HepG2 (cell line): ENCODE data around the gene TRERF1. TPM values are rescaled to one million over a fixed set of nuclear protein-coding genes. Genes with fewer than 3 reads are reported as not detected.
A peak's percentile ranks its signal among the peaks of the same experiment; 100 is the strongest.

Experiments used
- ATAC-seq: fragments of 200-7000 bp; cut with Tn5 transposase; 3 replicates; pipeline ENCODE4 v1.9.1; 2020; ENCODE audit warnings: mild to moderate bottlenecking, moderate library complexity
- BruUV-seq: library from RNA; stranded (reverse); fragments of 400-500 nt; replicated peaks from 2 replicates; lab custom pipeline; 2021; lab: Mats Ljungman, UMichigan
- CTCF ChIA-PET: fragments of 300-600 bp; formaldehyde crosslinking; extraction: SDS; loops from one replicate; lab custom pipeline; 2021; ENCODE audit warnings: low total read pairs, inconsistent platforms, low intra/inter-chr PET ratio; lab: Yijun Ruan, JAX
- POLR2A ChIA-PET: fragments of 350-600 bp; sonication (Branson Sonifier 250); formaldehyde crosslinking; loops from one replicate; lab custom pipeline; 2020; ENCODE audit warnings: antibody characterized with exemption, inconsistent platforms; lab: Yijun Ruan, JAX
- DNase-seq: peaks from one replicate; pipeline ENCODE4 v3.0.0-alpha.2; 2015; ENCODE audit warnings: low spot score
- FAIRE-seq: peaks from 3 replicates; lab custom pipeline; 2011; peaks lifted over from hg19 to GRCh38; lab: Jason Lieb, UNC
- H2AFZ ChIP-seq: one replicate; pipeline ENCODE4 v1.6.1; 2011; ENCODE audit warnings: low read length, inconsistent platforms
- H3K27ac ChIP-seq: fragments of 300-600 bp; 3 replicates; pipeline ENCODE4 v1.8.0; 2011; ENCODE audit warnings: mixed run types, mild to moderate bottlenecking, mixed read lengths, low read length, inconsistent platforms; ENCODE audit not compliant: insufficient read depth; ENCODE audit errors: extremely low read length
- H3K27me3 ChIP-seq, 2 experiments: fragments of 200-600 bp in 1 of 2; 2 replicates in 1 of 2; 3 replicates in 1 of 2; pipeline versions ENCODE4 v1.6.0 to v1.8.0; 2011; ENCODE audit warnings: low read length in 2 of 2, mild to moderate bottlenecking in 2 of 2, moderate library complexity in 2 of 2, inconsistent platforms in 1 of 2; ENCODE audit not compliant: insufficient read depth in 2 of 2, control insufficient read depth in 1 of 2
- H3K36me3 ChIP-seq, 2 experiments: fragments of 200-600 bp in 1 of 2; replicated peaks in 1 of 2; 2 replicates in 1 of 2; 3 replicates in 1 of 2; pipeline versions ENCODE4 v1.5.1 to v1.8.0; 2011; ENCODE audit warnings: low read length in 2 of 2, inconsistent platforms in 1 of 2; ENCODE audit not compliant: insufficient read depth in 2 of 2, control insufficient read depth in 1 of 2
- H3K4me1 ChIP-seq: 2 replicates; pipeline ENCODE4 v1.5.1; 2012; ENCODE audit warnings: low read length, inconsistent platforms; ENCODE audit not compliant: insufficient read depth
- H3K4me2 ChIP-seq: 2 replicates; pipeline ENCODE4 v1.6.0; 2011; ENCODE audit warnings: low read depth, low read length, inconsistent platforms
- H3K4me3 ChIP-seq, 3 experiments: fragments of 200-600 bp in 1 of 3; sonication (generic), shearing (Covaris generic) in 1 of 3; replicated peaks in 1 of 3; 2 replicates each; pipeline ENCODE4 v1.5.1; 2011 to 2016; ENCODE audit warnings: low read length in 3 of 3, inconsistent platforms in 2 of 3, low read depth in 2 of 3, mild to moderate bottlenecking in 2 of 3, control low read depth in 1 of 3, mixed read lengths in 1 of 3; ENCODE audit not compliant: insufficient read depth in 1 of 3
- H3K79me2 ChIP-seq: one replicate; pipeline ENCODE4 v1.6.1; 2011; ENCODE audit warnings: low read length, inconsistent platforms; ENCODE audit not compliant: insufficient read depth
- H3K9ac ChIP-seq: 2 replicates; pipeline ENCODE4 v1.6.0; 2011; ENCODE audit warnings: mild to moderate bottlenecking, low read depth, low read length, inconsistent platforms; ENCODE audit not compliant: insufficient read depth
- H3K9me3 ChIP-seq: 2 replicates; pipeline ENCODE4 v1.5.1; 2012; ENCODE audit warnings: mild to moderate bottlenecking, low read length
- H4K20me1 ChIP-seq: 2 replicates; pipeline ENCODE4 v1.6.0; 2011; ENCODE audit warnings: inconsistent platforms, mild to moderate bottlenecking, low read length, moderate library complexity; ENCODE audit not compliant: insufficient read depth
- AFF4 ChIP-seq: sonication (generic); formaldehyde crosslinking; IDR thresholded peaks from 2 replicates; pipeline ENCODE4 v1.4.0; 2020; ENCODE audit warnings: missing genetic modification reagents
- NFAT5 ChIP-seq: sonication (generic); formaldehyde crosslinking; IDR thresholded peaks from 2 replicates; pipeline ENCODE4 v1.4.0; 2020; ENCODE audit warnings: missing genetic modification reagents
- NR2F1 ChIP-seq, 2 experiments: fragments of 450-650 bp in 1 of 2; formaldehyde crosslinking in 1 of 2; IDR thresholded peaks; 2 replicates each; pipeline versions ENCODE4 v1.5.0 to v1.6.1; 2016 to 2020; ENCODE audit warnings: mild to moderate bottlenecking in 1 of 2, missing compliant biosample characterization in 1 of 2, missing genetic modification reagents in 1 of 2, moderate library complexity in 1 of 2
- NR2F6 ChIP-seq, 2 experiments: IDR thresholded peaks; 2 replicates each; pipeline ENCODE4 v1.6.1; 2016; ENCODE audit warnings: antibody characterized with exemption in 1 of 2, mild to moderate bottlenecking in 1 of 2
- ZBTB21 ChIP-seq: sonication (generic); formaldehyde crosslinking; IDR thresholded peaks from 2 replicates; pipeline ENCODE4 v1.4.0; 2020; ENCODE audit warnings: missing genetic modification reagents
- ZNF598 ChIP-seq: sonication (generic); formaldehyde crosslinking; IDR thresholded peaks from 2 replicates; pipeline ENCODE4 v1.5.1; 2020; ENCODE audit warnings: mild to moderate bottlenecking, missing genetic modification reagents, borderline replicate concordance
- WGBS: methylation state at CpG from one replicate; pipeline ENCODE4 v1.1.6; 2017; ENCODE audit warnings: low lambda C conversion rate; 5-methylcytosine and 5-hydroxymethylcytosine counted together
- in situ Hi-C: cut with HindIII; loops from 2 replicates; pipeline ENCODE4 v1.10.0; 2017; ENCODE audit warnings: low pct_unique_long_range_greater_than_20kb; ENCODE audit not compliant: extremely low pct_ligation_motif_present
- intact Hi-C: fragments of 100-400 bp; cut with micrococcal nuclease; formaldehyde crosslinking; loops from one replicate; pipeline ENCODE4 v1.10.0; 2022; ENCODE audit not compliant: unreplicated experiment
- polyA plus RNA-seq, 8 experiments: library from polyadenylated mRNA; depleted of rRNA in 3 of 8; stranded (reverse) in 7 of 8; unstranded in 1 of 8; fragments of >200 nt; fragmentation: Illumina TruSeq in 4 of 8; extraction: Trizol in 4 of 8; gene quantifications; 2 replicates each; pipeline versions ENCODE4 v1.2.1 to v1.2.3, GENCODE V29; 2011 to 2016; ENCODE audit warnings: low read depth in 4 of 8, missing spikeins in 1 of 8, mixed read lengths in 1 of 8; ENCODE audit not compliant: insufficient read depth in 1 of 8
- total RNA-seq, 5 experiments: library from RNA; depleted of rRNA; stranded (reverse); fragments of >200 nt; fragmentation: Illumina TruSeq; extraction: Trizol; gene quantifications; 2 replicates each; pipeline ENCODE4 v1.2.3, GENCODE V29; 2016; ENCODE audit warnings: low read depth in 1 of 5

The TRERF1 gene
- total and polyA plus RNA-seq, 2 of the 13 experiments (the other 11 are each of a cell fraction or from before 2014, with no cell fraction given), result 0.02 TPM; not detected in 1

- TF ChIP-seq AFF4 (CRISPR knock-in tag) (no peak), ZBTB21 (CRISPR knock-in tag) (no peak)
Measured at GRCh38 chr6:42182101-42182500, 269.6 kb downstream of the TRERF1 start (continued).

- Histone ChIP-seq H2AFZ (no peak overlapping the region), H4K20me1 (no peaks in the 10 kb centered on the region)
- no TSS peak for BruUV-seq
- TF ChIP-seq NR2F1 (CRISPR knock-in tag; IDR thresholded peaks at IDR 0.05) (peak; percentile 18 to 45; a peak in 2 of 4 replicates), ZNF598 (CRISPR knock-in tag) (no peak), NR2F6 (IDR thresholded peaks at IDR 0.05) (peak; percentile 34; the same call in 1 of the 2 replicates), NR2F6 (CRISPR knock-in tag; IDR thresholded peaks at IDR 0.05) (no peak), NFAT5 (CRISPR knock-in tag) (no peak)
- TF ChIP-seq, all 625 proteins: peak for 2
- no peaks in the 10 kb centered on the region for H3K9me3 ChIP-seq
- no peaks in the 10 kb centered on the region for H3K79me2 ChIP-seq
- ChIA-PET CTCF (no interaction called here), POLR2A (interaction anchor here (1.1 kb wide), 1 partner anchor 20 kb away, joined by 3 read pairs; no protein-coding TSS in a partner anchor)
- 0 out of 2 replicates have a peak, but pooled peaks cover 5% of the 10 kb centered on the region for H3K4me1 ChIP-seq
- no peak overlapping the region for H3K27ac ChIP-seq
- DNase-seq, result no peak
- no peak overlapping the region for H3K9ac ChIP-seq
- intact Hi-C loops (no loop called here), in situ Hi-C loops (no loop called here)
- peak; percentile 20; the same call in 1 of the 3 replicates for ATAC-seq
- no peaks in the 10 kb centered on the region for H3K36me3 ChIP-seq
- H3K4me3 ChIP-seq, result no peak overlapping the region
- no peak for FAIRE-seq
- 0 out of 5 replicates have a peak, but pooled peaks cover 0 to 1% of the 10 kb centered on the region in 2 experiments for H3K27me3 ChIP-seq
- H3K4me2 ChIP-seq, result no peak overlapping the region
- 3% methylated on average over 3 of the region's 3 CpGs for WGBS
Measured at GRCh38 chr6:42179945-42180313, 271.8 kb downstream of the TRERF1 start.
